Parathyroid adenoma (tissue), 2 donors: ENCODE measurements around the gene STAT5A.
A peak's percentile ranks its signal among the peaks of the same experiment; 100 is the strongest.

Experiments
- H2AFZ ChIP-seq: fragments of 300-600 bp; sonication (generic); one replicate; pipeline ENCODE4 v1.7.0; 2017; ENCODE audit warnings: antibody characterized with exemption, mild to moderate bottlenecking
- H3K27ac ChIP-seq: fragments of 300-600 bp; sonication (generic); one replicate; pipeline ENCODE4 v1.7.0; 2017
- H3K27me3 ChIP-seq: fragments of 300-600 bp; sonication (generic); one replicate; pipeline ENCODE4 v1.7.0; 2017; ENCODE audit warnings: low read length; ENCODE audit not compliant: control insufficient read depth, insufficient read depth
- H3K36me3 ChIP-seq: fragments of 300-600 bp; sonication (generic); one replicate; pipeline ENCODE4 v1.7.0; 2017; ENCODE audit warnings: low read length; ENCODE audit not compliant: control insufficient read depth, insufficient read depth
- H3K4me1 ChIP-seq: fragments of 300-600 bp; sonication (generic); one replicate; pipeline ENCODE4 v1.7.0; 2017; ENCODE audit warnings: control low read depth
- H3K4me2 ChIP-seq: fragments of 300-600 bp; sonication (generic); one replicate; pipeline ENCODE4 v1.7.0; 2017; ENCODE audit warnings: low read length
- H3K4me3 ChIP-seq: fragments of 300-600 bp; sonication (generic); one replicate; pipeline ENCODE4 v1.7.0; 2017; ENCODE audit warnings: low read depth, low read length
- H3K79me2 ChIP-seq: fragments of 300-600 bp; sonication (generic); one replicate; pipeline ENCODE4 v1.7.0; 2017; ENCODE audit warnings: control low read depth
- H3K9ac ChIP-seq: fragments of 300-600 bp; sonication (generic); one replicate; pipeline ENCODE4 v1.7.0; 2017; ENCODE audit warnings: mild to moderate bottlenecking
- H3K9me3 ChIP-seq: fragments of 300-600 bp; sonication (generic); one replicate; pipeline ENCODE4 v1.7.0; 2017; ENCODE audit warnings: low read length; ENCODE audit not compliant: control insufficient read depth
- TF ChIP-seq, protein P1 (sequence below): fragments of 300-600 bp; sonication (generic); IDR thresholded peaks from one replicate; pipeline ENCODE4 v1.7.0; 2017; ENCODE audit warnings: antibody characterized with exemption, mild to moderate bottlenecking
- donor health status: primary hyperparathyroidism.

STAT5A gene

DNA sequence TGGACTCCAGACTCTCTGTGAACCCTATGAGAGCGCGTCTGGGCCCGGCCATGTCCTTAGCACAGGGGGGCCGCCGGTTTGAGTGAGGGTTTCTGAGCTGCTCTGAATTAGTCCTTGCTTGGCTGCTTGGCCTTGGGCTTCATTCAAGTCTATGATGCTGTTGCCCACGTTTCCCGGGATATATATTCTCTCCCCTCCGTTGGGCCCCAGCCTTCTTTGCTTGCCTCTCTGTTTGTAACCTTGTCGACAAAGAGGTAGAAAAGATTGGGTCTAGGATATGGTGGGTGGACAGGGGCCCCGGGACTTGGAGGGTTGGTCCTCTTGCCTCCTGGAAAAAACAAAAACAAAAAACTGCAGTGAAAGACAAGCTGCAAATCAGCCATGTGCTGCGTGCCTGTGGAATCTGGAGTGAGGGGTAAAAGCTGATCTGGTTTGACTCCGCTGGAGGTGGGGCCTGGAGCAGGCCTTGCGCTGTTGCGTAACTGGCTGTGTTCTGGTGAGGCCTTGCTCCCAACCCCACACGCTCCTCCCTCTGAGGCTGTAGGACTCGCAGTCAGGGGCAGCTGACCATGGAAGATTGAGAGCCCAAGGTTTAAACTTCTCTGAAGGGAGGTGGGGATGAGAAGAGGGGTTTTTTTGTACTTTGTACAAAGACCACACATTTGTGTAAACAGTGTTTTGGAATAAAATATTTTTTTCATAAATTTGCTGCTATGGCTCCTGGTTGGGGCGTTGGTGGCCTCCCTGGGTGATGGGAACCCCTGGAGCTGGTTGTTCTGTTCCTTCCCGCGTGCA, 23.1 kb downstream of the STAT5A start:
- Histone ChIP-seq H3K27ac (no peak overlapping the region), H3K9me3 (no peaks in the 10 kb centered on the region), H3K4me3 (no peak overlapping the region), H3K9ac (no peak overlapping the region), H3K79me2 (no peaks in the 10 kb centered on the region), H3K36me3 (no peaks in the 10 kb centered on the region), H3K27me3 (no peaks in the 10 kb centered on the region), H2AFZ (no peak overlapping the region), H3K4me1 (no peaks in the 10 kb centered on the region), H3K4me2 (no peak overlapping the region)
- TF ChIP-seq, protein P1, sequence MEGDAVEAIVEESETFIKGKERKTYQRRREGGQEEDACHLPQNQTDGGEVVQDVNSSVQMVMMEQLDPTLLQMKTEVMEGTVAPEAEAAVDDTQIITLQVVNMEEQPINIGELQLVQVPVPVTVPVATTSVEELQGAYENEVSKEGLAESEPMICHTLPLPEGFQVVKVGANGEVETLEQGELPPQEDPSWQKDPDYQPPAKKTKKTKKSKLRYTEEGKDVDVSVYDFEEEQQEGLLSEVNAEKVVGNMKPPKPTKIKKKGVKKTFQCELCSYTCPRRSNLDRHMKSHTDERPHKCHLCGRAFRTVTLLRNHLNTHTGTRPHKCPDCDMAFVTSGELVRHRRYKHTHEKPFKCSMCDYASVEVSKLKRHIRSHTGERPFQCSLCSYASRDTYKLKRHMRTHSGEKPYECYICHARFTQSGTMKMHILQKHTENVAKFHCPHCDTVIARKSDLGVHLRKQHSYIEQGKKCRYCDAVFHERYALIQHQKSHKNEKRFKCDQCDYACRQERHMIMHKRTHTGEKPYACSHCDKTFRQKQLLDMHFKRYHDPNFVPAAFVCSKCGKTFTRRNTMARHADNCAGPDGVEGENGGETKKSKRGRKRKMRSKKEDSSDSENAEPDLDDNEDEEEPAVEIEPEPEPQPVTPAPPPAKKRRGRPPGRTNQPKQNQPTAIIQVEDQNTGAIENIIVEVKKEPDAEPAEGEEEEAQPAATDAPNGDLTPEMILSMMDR, result no peak

DNA sequence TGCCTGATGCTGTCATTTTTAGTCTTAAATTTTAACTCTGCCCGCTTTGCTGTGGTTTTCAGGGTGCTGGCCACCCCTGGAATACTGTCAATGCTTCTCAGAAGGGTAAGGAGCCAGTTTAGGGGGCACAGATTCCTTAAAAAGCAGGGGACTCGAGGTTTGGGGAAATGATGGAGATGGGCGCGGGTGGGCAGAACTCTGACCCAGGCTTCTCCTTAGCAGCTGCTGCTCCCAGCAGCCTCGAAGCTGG, 23.7 kb downstream of the STAT5A start:
- no peaks in the 10 kb centered on the region for H3K36me3 ChIP-seq
- H3K27ac ChIP-seq, result no peak overlapping the region
- H3K4me3 ChIP-seq, result no peak overlapping the region
- H3K4me2 ChIP-seq, result no peak overlapping the region
- H2AFZ ChIP-seq, result peak overlapping the region; percentile 70
- H3K9me3 ChIP-seq, result no peaks in the 10 kb centered on the region
- no peaks in the 10 kb centered on the region for H3K79me2 ChIP-seq
- H3K9ac ChIP-seq, result no peak overlapping the region
- H3K4me1 ChIP-seq, result no peaks in the 10 kb centered on the region
- H3K27me3 ChIP-seq, result no peaks in the 10 kb centered on the region
- TF ChIP-seq, protein P1, result no peak

DNA sequence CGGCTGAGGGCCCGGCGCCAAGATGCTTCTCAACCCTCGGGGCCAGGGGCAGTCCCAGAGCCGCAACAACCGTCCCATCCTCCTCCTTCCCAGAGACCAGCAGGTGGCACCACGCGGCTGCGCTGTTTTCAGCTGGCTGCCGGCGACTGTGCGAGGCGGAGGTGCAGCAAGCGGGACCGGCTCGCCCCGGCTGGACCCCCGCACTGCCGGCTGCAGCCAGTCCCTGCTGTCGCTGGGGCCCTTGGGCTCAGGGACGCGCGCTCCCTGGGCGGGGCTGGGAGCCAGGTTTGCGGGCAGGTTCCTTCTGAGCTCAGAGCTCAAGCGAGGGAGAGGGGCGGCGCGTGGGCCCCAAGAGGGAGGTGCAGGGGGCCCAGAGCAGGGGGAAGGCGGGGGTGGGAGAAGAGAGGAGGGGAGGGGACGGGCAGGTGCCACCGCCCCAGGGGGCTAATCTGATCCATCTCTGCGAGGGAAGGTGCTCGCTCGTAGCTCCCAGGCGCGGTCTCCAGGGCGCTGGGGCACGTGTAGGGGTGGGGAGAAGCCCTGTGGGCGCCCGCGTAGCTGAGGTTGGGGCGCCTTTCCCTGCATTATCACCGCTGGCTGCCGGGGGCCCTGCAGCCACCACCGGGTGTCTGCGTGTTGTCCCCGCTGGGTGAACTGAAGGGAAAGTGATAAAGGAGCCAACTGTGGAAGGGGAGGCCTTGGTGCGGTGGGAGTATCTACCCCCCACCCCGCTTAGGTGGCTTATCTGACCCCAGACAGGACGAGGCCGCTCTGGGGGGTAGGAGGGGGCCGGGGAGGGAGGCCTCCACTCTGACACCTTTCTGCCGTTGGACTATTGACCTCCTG, 24.2 kb downstream of the STAT5A start:
- TF ChIP-seq, protein P1, result peak; percentile 60
- Histone ChIP-seq H3K79me2 (no peaks in the 10 kb centered on the region), H2AFZ (peak overlapping the region; percentile 70), H3K4me1 (no peaks in the 10 kb centered on the region), H3K27ac (no peak overlapping the region), H3K4me2 (no peak overlapping the region), H3K27me3 (no peaks in the 10 kb centered on the region), H3K4me3 (no peak overlapping the region), H3K36me3 (no peaks in the 10 kb centered on the region), H3K9ac (no peak overlapping the region), H3K9me3 (no peaks in the 10 kb centered on the region)

DNA sequence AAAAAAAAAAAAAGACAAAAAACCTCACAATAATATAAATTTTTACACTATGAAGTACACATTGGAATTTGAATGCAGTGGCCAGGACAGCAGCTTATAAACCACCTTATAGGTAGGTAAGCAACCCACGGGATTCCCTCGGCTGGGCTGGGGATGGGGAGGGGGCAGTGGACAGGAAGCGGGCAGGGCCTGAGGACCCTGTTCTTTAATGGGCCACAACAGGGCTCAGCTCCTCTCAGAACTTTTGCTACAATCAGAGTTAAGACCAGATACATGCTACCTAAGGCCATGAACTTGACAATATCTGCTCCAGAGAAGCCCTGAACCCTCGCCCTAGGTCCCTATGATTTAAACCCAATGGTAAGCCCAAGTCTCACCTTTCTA, 25.1 kb downstream of the STAT5A start:
- H3K4me3 ChIP-seq, result no peak overlapping the region
- H3K27me3 ChIP-seq, result no peaks in the 10 kb centered on the region
- no peak overlapping the region for H3K9ac ChIP-seq
- H3K36me3 ChIP-seq, result no peaks in the 10 kb centered on the region
- H2AFZ ChIP-seq, result no peak overlapping the region
- TF ChIP-seq, protein P1, result no peak
- H3K4me2 ChIP-seq, result no peak overlapping the region
- H3K27ac ChIP-seq, result no peak overlapping the region
- H3K9me3 ChIP-seq, result no peaks in the 10 kb centered on the region
- H3K79me2 ChIP-seq, result no peaks in the 10 kb centered on the region
- H3K4me1 ChIP-seq, result no peaks in the 10 kb centered on the region
